ENCODE measurements around the gene FDX1.

FDX1 gene

GRCh38 chr11:110431674-110432073, 1.9 kb downstream of the FDX1 start:
- DNase-seq = no peak

- DNase-seq = no peak
Measured at GRCh38 chr11:110432713-110433392, 3.1 kb downstream of the FDX1 start.

- DNase-seq = no peak
Measured at GRCh38 chr11:110433393-110434333, 3.9 kb downstream of the FDX1 start.

GRCh38 chr11:110434952-110435779, 5.4 kb downstream of the FDX1 start:
- DNase-seq = peak; percentile 15

GRCh38 chr11:110435780-110436717, 6.3 kb downstream of the FDX1 start:
- no peak for DNase-seq

DNA sequence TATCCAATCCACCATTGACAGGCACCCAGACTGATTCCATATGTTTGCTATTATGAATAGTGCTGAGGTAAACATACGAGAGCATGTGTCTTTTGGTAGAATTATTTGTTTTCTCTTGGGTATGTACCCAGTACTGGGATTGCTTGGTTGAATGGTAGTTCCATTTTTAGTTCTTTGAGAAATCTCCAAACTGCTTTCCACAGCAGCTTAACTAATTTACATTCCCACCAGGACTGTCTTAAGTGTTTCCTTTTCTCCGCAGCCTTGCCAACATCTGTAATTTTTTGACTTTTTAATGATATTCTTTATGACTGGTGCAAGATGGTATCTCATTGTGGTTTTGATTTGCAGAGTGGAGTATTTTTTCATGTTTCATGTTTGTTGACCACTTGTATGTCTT, 8.3 kb downstream of the FDX1 start:
- DNase-seq = no peak

DNA sequence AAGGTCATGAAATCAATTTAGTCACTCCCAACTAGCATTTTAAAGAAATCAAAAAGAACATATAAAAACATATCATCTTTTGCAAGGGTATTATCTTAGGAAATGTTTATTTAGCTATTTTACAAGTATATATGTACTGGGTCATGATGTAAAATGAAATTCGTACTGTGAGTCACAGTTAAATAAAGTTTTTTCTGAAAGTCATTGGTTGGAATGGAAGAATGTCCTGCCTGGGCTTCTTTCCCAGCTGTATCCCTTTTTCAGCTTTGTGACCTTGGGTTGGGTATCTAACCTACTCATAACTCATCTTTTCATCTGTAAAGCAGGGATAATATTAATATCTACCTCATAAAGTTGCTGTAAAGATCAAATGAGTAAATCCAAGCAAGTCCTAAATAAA, 15.7 kb downstream of the FDX1 start:
- no peak for DNase-seq

GRCh38 chr11:110446061-110446460, 16.3 kb downstream of the FDX1 start:
- no peak for DNase-seq

- DNase-seq = no peak
Measured at GRCh38 chr11:110446594-110446993, 16.8 kb downstream of the FDX1 start.

- no peak for DNase-seq
Measured at GRCh38 chr11:110447343-110447742, 17.6 kb downstream of the FDX1 start.

GRCh38 chr11:110447897-110448745, 18.4 kb downstream of the FDX1 start:
- DNase-seq = no peak

DNA sequence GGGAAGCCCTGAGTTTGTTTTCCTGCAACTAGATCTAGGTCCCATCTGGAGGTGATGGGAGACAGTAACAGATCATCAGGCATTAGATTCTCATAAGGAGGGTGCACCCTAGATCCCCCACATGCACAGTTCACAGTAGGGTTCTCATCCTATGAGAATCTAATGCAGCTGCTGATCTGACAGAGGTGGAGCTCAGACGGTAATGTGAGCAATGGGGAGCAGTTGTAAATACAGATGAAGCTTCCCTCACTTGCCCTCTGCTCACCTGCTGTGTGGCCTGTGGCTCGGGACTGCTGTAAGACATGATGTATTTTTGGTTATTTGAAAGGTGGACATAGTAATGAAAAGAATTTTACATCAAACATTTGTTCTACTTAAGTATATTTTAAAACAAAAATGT, 20.5 kb downstream of the FDX1 start:
- DNase-seq = no peak

GRCh38 chr11:110452720-110453119, 23.0 kb downstream of the FDX1 start:
- no peak for DNase-seq

DNA sequence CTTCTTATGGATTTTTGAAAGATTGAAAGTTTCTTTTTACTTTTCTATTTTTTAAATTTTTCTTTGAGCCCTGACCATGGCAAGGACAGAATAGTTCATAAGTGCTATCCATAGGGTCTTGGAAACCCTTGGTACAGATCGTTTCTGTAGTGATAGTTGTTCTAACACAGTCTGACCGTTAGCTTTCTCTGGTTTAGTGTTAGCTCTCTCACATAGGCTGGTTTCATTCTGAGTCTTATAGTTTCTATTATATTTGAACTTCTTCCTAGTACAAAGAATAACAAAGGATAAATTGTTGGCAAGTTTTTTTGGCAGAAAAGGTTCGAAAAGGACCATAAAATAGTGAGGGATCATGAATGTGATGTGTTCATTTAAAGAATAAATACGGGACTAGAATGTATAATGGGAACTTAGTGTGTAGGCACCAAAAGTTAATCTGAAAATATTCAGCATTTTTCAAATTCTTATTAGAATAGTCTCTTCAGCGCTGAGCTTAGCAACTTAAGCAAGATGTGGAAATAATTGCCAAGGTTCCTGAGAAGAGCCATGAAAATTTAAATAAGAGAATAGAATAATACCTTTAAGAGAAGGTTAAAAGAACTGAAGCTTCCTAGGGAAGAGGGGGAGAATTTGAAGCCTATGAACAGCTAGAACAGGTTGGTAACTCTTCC, 24.1 kb downstream of the FDX1 start:
- DNase-seq = no peak

GRCh38 chr11:110454609-110455008, 24.9 kb downstream of the FDX1 start:
- DNase-seq = no peak

DNA sequence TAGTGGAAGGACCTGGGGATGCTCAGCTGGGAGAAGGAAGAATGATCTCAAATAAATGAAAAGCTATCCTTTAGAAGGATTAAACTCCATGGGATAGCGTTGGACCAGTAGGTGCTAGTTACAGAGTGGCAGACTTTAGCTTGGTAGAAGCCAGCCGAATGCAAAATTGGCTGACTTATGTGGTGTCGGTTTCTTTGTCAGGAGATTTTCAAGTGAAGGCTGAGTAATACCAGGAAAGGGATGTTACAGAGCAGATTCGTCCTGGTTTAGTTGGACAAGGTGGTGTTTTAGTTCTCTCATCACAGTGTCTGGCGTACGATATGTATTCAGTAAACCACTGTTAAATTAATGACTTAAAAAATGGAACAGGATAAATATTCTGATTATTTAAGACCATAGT, 26.0 kb downstream of the FDX1 start:
- peak; percentile 18 for DNase-seq

DNA sequence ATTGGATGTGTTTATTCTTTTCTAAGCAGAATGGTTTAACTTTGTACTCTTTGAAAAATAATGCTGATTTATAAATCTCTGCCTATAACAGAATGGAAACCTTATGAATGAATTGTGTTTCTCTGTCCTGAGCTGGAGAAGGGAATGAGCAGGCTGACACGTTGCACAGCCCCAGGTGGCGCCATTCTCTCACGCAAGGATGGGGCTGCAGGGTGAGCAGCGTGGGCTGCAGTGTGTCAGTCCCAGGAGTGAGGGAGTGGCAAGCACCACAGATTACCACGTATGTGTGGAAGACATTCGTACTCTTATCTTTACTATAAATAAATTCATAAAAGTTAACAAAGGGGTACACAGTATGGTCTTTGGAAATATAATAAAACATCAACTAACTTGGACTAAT, 33.4 kb downstream of the FDX1 start:
- peak; percentile 33 for DNase-seq

- DNase-seq = no peak
Measured at GRCh38 chr11:110465231-110465630, 35.5 kb downstream of the FDX1 start.

GRCh38 chr11:110467556-110467955, 37.8 kb downstream of the FDX1 start:
- no peak for DNase-seq

GRCh38 chr11:110468121-110468520, 38.4 kb downstream of the FDX1 start:
- DNase-seq = no peak

GRCh38 chr11:110469127-110469526, 39.4 kb downstream of the FDX1 start:
- no peak for DNase-seq
